GM21515 (cell line): ENCODE measurements around the gene TTC17.
"Not testable (repeated sequence)": the region's sequence is repeated elsewhere in the genome, so short reads cannot be mapped to it uniquely, and the experiment has no call there.

ENCODE experiments used
- ATAC-seq: cut with Tn5 transposase; IDR thresholded peaks from one replicate; pipeline ENCODE4 v1.9.1; 2021; ENCODE audit not compliant: unreplicated experiment

The TTC17 gene, protein sequence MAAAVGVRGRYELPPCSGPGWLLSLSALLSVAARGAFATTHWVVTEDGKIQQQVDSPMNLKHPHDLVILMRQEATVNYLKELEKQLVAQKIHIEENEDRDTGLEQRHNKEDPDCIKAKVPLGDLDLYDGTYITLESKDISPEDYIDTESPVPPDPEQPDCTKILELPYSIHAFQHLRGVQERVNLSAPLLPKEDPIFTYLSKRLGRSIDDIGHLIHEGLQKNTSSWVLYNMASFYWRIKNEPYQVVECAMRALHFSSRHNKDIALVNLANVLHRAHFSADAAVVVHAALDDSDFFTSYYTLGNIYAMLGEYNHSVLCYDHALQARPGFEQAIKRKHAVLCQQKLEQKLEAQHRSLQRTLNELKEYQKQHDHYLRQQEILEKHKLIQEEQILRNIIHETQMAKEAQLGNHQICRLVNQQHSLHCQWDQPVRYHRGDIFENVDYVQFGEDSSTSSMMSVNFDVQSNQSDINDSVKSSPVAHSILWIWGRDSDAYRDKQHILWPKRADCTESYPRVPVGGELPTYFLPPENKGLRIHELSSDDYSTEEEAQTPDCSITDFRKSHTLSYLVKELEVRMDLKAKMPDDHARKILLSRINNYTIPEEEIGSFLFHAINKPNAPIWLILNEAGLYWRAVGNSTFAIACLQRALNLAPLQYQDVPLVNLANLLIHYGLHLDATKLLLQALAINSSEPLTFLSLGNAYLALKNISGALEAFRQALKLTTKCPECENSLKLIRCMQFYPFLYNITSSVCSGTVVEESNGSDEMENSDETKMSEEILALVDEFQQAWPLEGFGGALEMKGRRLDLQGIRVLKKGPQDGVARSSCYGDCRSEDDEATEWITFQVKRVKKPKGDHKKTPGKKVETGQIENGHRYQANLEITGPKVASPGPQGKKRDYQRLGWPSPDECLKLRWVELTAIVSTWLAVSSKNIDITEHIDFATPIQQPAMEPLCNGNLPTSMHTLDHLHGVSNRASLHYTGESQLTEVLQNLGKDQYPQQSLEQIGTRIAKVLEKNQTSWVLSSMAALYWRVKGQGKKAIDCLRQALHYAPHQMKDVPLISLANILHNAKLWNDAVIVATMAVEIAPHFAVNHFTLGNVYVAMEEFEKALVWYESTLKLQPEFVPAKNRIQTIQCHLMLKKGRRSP

DNA sequence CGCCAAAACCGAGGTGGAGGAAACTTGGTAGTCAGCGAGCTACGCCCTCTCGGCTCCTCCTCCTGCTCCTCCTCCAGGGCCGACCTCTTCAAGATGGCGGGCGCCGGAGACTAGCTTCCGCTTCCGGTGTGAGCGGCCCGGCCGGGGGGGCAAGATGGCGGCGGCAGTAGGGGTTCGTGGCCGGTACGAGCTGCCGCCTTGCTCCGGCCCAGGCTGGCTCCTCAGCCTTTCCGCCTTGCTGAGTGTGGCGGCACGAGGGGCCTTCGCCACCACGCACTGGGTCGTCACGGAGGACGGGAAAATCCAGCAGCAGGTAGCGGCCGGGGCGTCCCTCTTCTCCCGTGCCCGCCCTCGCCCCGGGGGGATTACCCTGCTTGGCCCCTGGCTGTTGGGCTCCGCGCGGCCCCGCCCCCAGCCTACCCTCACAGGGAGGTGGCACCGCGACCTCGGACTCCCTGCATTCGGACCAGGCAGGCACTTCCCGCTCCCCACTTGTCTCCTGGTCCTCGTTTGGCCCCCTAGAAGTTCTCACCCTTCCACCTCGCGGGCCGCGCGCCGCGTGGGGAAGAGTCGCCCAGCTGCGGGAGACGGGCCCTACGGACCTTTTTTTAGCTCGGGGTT lies at the start of gene TTC17:
Gene TTC17, plus strand, starts transcription at position 120 of the 621 bp plus-strand sequence. Its CDS starts 35 bp downstream, at position 155.
- ATAC-seq = peak; percentile 95

- ATAC-seq = peak; percentile 98
These were observed 46.7 kb upstream of the TTC17 start, which contains the start of gene API5 for GRCh38 chr11:43311791-43312607. Gene API5 (plus strand): TSS chr11:43311996. CDS start chr11:43312128, 132 bp downstream.

DNA sequence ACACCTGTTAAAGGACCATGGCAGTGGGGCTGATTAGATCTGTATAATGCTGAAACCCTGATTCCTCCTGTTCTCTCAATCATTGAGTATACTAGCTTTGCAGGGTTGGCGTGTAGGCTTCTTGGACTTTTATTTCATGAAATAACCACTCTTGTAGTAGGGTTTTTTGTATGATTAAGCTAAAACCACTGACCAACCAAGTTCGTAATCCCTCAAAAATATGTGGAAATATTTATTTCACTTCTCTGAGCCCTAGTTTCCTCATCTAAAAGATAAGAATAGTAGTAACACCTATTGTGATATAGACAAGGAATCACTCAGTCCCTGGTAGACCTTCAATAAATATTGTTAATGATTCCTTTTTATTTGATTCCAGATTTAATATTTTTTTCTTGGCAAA lies 42.8 kb upstream of the TTC17 start:
- ATAC-seq = no peak

GRCh38 chr11:43316451-43316850 lies 42.3 kb upstream of the TTC17 start:
- ATAC-seq = no peak

- no peak for ATAC-seq
These were observed 30.7 kb upstream of the TTC17 start for GRCh38 chr11:43327987-43328386.

DNA sequence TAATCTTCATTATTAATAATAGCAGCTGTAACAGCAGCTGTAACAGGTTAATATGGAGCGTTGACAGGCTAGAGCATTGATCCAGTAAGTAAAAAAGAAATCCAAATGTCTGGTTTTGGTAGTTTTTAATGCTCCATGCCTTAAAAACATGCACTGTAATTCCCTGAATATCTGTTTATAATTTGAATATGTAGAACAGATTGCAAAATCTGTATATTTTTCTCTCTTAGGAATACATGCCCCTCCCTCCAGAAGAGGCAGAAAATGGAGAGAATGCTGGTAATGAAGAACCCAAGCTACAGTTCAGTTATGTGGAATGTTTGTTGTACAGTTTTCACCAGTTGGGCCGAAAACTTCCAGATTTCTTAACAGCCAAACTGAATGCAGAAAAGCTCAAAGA lies 30.2 kb upstream of the TTC17 start:
- no peak for ATAC-seq

GRCh38 chr11:43341159-43341558 lies 17.6 kb upstream of the TTC17 start:
- no peak for ATAC-seq

- not testable (repeated sequence) for ATAC-seq
These were observed 7.3 kb upstream of the TTC17 start for GRCh38 chr11:43351426-43351825.

DNA sequence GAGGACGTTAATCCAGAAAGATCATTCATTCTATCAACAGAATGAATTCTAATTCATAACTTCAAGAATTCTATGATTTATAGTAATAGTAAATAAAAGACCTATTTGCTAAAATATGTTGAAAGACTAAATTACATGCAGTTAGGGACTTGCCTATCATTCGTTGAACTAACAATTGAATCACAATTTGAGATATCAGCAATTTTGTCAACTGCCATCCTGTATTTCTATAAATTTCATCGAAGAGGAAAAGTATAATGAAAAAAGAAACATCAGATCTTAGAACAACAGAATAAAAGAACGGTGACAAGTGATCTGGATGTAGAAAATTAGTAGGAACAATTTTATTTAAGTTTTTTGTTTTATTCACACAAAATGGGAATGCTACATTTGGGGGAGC lies 4.4 kb upstream of the TTC17 start:
- no peak for ATAC-seq

DNA sequence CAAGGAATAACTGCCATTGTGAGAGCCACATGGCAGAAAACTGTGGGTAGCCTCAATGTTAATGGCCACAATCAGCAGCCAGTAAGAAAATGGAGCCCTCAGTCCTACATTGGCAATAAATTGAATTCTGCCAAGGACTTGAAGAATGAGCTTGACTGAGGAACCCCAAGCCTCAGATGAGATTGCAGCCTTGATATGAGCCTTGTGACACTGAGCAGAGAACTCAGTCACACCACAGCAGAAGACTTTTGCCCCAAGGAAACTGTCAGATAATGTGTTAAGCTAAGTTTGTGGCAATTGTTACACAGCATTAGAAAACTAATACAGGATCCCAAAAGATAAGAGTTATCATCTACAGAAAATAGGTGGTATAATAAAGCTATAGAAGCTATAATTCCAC lies 2.4 kb upstream of the TTC17 start:
- ATAC-seq = no peak

DNA sequence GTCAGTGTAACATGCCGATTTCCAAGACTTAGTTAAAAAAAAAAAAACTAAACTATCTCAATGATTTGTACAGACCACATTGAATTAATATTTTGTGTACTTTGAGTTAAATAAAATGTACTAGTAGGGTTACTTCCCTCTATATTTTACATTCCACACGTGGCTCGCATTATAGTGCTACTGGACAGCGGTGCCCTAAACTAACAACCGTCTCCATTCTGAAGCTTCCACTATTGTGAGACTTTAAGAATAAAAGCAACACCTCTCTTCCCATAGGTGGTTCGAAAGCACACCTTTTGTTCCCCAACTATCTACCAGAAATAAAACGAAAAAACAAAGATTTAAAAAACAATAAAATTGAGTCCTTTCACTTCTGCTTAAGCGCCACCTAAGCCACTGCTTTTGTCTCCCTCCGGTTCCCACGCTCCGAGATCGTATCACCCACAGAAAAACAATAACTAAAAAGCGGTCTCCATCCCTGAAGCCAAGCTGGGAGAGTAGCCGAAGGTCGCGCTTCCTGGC lies 380 bp upstream of the TTC17 start:
- no peak for ATAC-seq

GRCh38 chr11:43359422-43359818 lies 700 bp downstream of the TTC17 start:
- ATAC-seq = peak; percentile 51

- no peak for ATAC-seq
These were observed 1.8 kb downstream of the TTC17 start for GRCh38 chr11:43360361-43361032.

DNA sequence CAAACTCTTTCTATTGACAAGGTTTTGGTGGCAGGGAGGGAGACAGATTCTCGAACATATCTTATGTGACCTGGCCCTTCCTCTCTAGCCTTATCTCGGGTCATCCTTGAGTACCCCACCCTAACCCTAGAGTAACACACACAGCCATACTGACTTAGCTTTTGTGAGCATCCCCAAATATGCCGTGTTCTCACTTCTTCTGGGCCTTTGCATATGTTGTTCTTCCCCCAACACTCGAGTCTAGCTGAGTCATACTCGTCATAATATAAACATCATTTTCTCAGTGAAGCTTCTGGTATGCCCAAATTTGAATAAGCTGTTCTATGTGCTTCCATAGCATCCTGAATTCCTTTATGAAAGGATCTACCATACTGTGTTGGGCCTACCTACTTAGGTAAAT lies 8.0 kb downstream of the TTC17 start:
- no peak for ATAC-seq

- ATAC-seq = no peak
These were observed 8.9 kb downstream of the TTC17 start for GRCh38 chr11:43367382-43368178.

DNA sequence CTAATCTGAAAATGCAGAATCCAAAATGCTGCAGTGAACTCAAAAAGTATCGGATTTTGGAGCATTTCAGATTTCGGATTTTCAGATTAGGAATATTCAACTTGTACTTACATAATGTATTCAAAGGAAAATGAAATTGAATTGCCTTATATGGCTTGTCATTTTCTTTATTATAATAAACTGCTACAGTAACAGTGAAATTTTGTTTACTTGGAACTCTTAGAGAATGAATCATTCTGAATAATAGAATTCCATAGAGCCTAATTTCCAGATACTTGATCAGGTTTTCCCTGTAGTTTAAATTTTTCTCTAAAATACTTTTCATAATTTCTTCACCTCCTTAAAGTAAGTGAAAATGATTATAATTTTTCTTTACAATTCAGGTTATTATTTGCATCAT lies 17.3 kb downstream of the TTC17 start:
- ATAC-seq = no peak

- ATAC-seq = no peak
These were observed 17.9 kb downstream of the TTC17 start for GRCh38 chr11:43376594-43376993.

GRCh38 chr11:43377389-43377788 lies 18.7 kb downstream of the TTC17 start:
- ATAC-seq = no peak
